Adrenal gland (tissue), 12 donors: Measurements from ENCODE around the gene MALT1. TPM values are rescaled to one million over a fixed set of nuclear protein-coding genes. Genes with fewer than 3 reads are reported as not detected.
"Not testable (repeated sequence)": the region's sequence is repeated elsewhere in the genome, so short reads cannot be mapped to it uniquely, and the experiment has no call there.

Source experiments
- DNase-seq, 7 donors: peaks; one replicate each; pipeline ENCODE4 v3.0.0-alpha.2; 2019 to 2020
- H3K27ac ChIP-seq, 5 donors: fragments of 200-600 bp; sonication (generic) in 4 of 5; 1 replicate in 3 of 5; 2 replicates in 2 of 5; pipeline versions ENCODE4 v1.5.1 to v1.8.0; 2016 to 2020; ENCODE audit warnings: mild to moderate bottlenecking in 1 of 5
- H3K27me3 ChIP-seq: fragments of 200-600 bp; 2 replicates; pipeline ENCODE4 v1.8.0; 2021
- H3K36me3 ChIP-seq, 2 donors: fragments of 200-600 bp; replicated peaks in 1 of 2; 1 replicate in 1 of 2; 2 replicates in 1 of 2; pipeline versions ENCODE4 v1.5.1 to v1.8.0; 2018 to 2022
- H3K4me1 ChIP-seq, 2 donors: fragments of 200-600 bp; replicated peaks in 1 of 2; 1 replicate in 1 of 2; 2 replicates in 1 of 2; pipeline versions ENCODE4 v1.5.1 to v1.8.0; 2018 to 2021
- H3K4me3 ChIP-seq, 4 donors: fragments of 200-600 bp; sonication (generic) in 3 of 4; one replicate each; pipeline ENCODE4 v1.5.1; 2016 to 2018
- H3K9me3 ChIP-seq, 3 donors: fragments of 200-600 bp; sonication (generic) in 1 of 3; replicated peaks in 1 of 3; 1 replicate in 2 of 3; 2 replicates in 1 of 3; pipeline versions ENCODE4 v1.5.1 to v1.8.0; 2016 to 2021
- CTCF ChIP-seq, 6 experiments: fragments of 450-650 bp in 4 of 6; fragments of 200-600 bp in 2 of 6; sonication (generic) in 1 of 6; IDR thresholded peaks; 1 replicate in 5 of 6; 2 replicates in 1 of 6; pipeline versions ENCODE4 v1.5.1 to v1.8.0; 2016 to 2021; ENCODE audit warnings: antibody characterized with exemption in 6 of 6, mild to moderate bottlenecking in 2 of 6, moderate library complexity in 1 of 6
- POLR2A ChIP-seq, 2 donors: fragments of 450-650 bp; IDR thresholded peaks; one replicate each; pipeline ENCODE4 v1.6.1; 2017; ENCODE audit warnings: antibody characterized with exemption in 2 of 2, mild to moderate bottlenecking in 2 of 2, moderate library complexity in 1 of 2
- WGBS, 4 donors: extraction: QIAGEN DNeasy Blood & Tissue Kit in 2 of 4; methylation state at CpG; one replicate each; pipeline versions ENCODE4 v1.1.5 to v1.1.7; 2013 to 2017; 5-methylcytosine and 5-hydroxymethylcytosine counted together
- intact Hi-C, 2 donors: fragments of 100-400 bp; cut with DNase I; formaldehyde crosslinking; loops; one replicate each; pipeline versions ENCODE4 v1.14.1 to v1.15.0; 2022 to 2023
- polyA plus RNA-seq, 3 donors: library from polyadenylated mRNA; stranded (reverse); fragments of 200-250 nt in 2 of 3; fragments of 350-450 nt in 1 of 3; fragmentation: Illumina TruSeq in 1 of 3; extraction: RNeasy Lipid Tissue Mini Kit (QIAGEN cat#74804) in 1 of 3; gene quantifications; one replicate each; pipeline ENCODE4 v1.2.3, GENCODE V29; 2013 to 2014
- total RNA-seq, 9 donors: library from RNA; depleted of rRNA in 4 of 9; stranded (reverse); fragments of >200 nt in 4 of 9; fragments of 120-200 nt in 1 of 9; fragmentation: NEBNext Ultra II Directional in 1 of 9; extraction: Animal tissue kit (Norgen Biotek cat#: 25700) in 1 of 9; gene quantifications; one replicate each; pipeline versions ENCODE4 v1.1.0 to v1.2.4, GENCODE V29; 2013 to 2023
- donor health status: healthy with polysubstance abuse.
- donor health status: Bipolar disorder and iron deficiency.
- donor health status: DM: yes; HTN: yes; CAD: no.
- donor health status: DM: no; HTN: no; CAD: no.
- donor health status: DM: no; HTN: no; CAD: no.
- donor health status: DM: yes; HTN: yes; CAD: no.

The MALT1 gene
- total and polyA plus RNA-seq, 12 donors, result 4.2 to 19.2 (median 9.4) TPM

GRCh38 chr18:58772161-58772560, 100.9 kb downstream of the MALT1 start:
- WGBS, 4 donors, result 49 to 72% (median 58%) methylated on average over 4 of the region's 4 CpGs
- Histone ChIP-seq H3K9me3 (no peaks in the 10 kb centered on the region), H3K4me3 (no peak overlapping the region), H3K27me3 (no peaks in the 10 kb centered on the region), H3K4me1 (peaks cover 0 to 10% of the 10 kb centered on the region in 2 donors), H3K27ac (no peak overlapping the region), H3K36me3 (no peaks in the 10 kb centered on the region)
- no peak for DNase-seq
- intact Hi-C loops, result no loop called here
- TF ChIP-seq CTCF (IDR thresholded peaks at IDR 0.05), result no peak
- no peak for TF ChIP-seq POLR2A (IDR thresholded peaks at IDR 0.05)

GRCh38 chr18:58776084-58776483, 104.8 kb downstream of the MALT1 start:
- H3K9me3 ChIP-seq, result no peaks in the 10 kb centered on the region
- no peaks in the 10 kb centered on the region for H3K4me1 ChIP-seq
- H3K27ac ChIP-seq, result no peak overlapping the region
- H3K27me3 ChIP-seq, result no peaks in the 10 kb centered on the region
- WGBS, 4 donors, result 83 to 93% (median 92%) methylated on average over 3 of the region's 3 CpGs
- TF ChIP-seq POLR2A (IDR thresholded peaks at IDR 0.05), result no peak
- no peak for TF ChIP-seq CTCF (IDR thresholded peaks at IDR 0.05)
- no peak overlapping the region for H3K4me3 ChIP-seq
- intact Hi-C loops, result no loop called here
- H3K36me3 ChIP-seq, result no peaks in the 10 kb centered on the region
- no peak for DNase-seq

GRCh38 chr18:58776541-58776940, 105.3 kb downstream of the MALT1 start:
- H3K9me3 ChIP-seq, H3K4me1 ChIP-seq, H3K36me3 ChIP-seq, DNase-seq, intact Hi-C loops, H3K4me3 ChIP-seq, H3K27me3 ChIP-seq, H3K27ac ChIP-seq: not testable (repeated sequence)
- 67 to 82% (median 75%) methylated on average over 4 of the region's 4 CpGs for WGBS, 4 donors

- no peak for DNase-seq
- TF ChIP-seq CTCF (IDR thresholded peaks at IDR 0.05), result no peak
- TF ChIP-seq POLR2A (IDR thresholded peaks at IDR 0.05), result no peak
- intact Hi-C loops, result no loop called here
- Histone ChIP-seq H3K27me3 (no peaks in the 10 kb centered on the region), H3K9me3 (no peaks in the 10 kb centered on the region), H3K4me1 (no peaks in the 10 kb centered on the region), H3K36me3 (no peaks in the 10 kb centered on the region), H3K27ac (no peak overlapping the region), H3K4me3 (no peak overlapping the region)
- 67 to 83% (median 72%) methylated on average over 4 of the region's 4 CpGs for whole genome bisulfite sequencing, 4 donors
Observed at GRCh38 chr18:58777471-58777870, 106.2 kb downstream of the MALT1 start.

- H3K9me3 ChIP-seq, result no peaks in the 10 kb centered on the region
- 73 to 81% (median 79%) methylated on average over 6 of the region's 6 CpGs for WGBS, 4 donors
- TF ChIP-seq CTCF (IDR thresholded peaks at IDR 0.05) (no peak), POLR2A (IDR thresholded peaks at IDR 0.05) (no peak)
- no peak for DNase-seq
- no peaks in the 10 kb centered on the region for H3K36me3 ChIP-seq
- H3K27me3 ChIP-seq, result no peaks in the 10 kb centered on the region
- intact Hi-C loops, result no loop called here
- no peak overlapping the region for H3K4me3 ChIP-seq
- H3K27ac ChIP-seq, result no peak overlapping the region
- no peaks in the 10 kb centered on the region for H3K4me1 ChIP-seq
Observed at GRCh38 chr18:58779529-58779928, 108.3 kb downstream of the MALT1 start.
